ENCODE data around the gene PALB2.
A peak's percentile ranks its signal among the peaks of the same experiment; 100 is the strongest.
"Not testable (repeated sequence)": the region's sequence is repeated elsewhere in the genome, so short reads cannot be mapped to it uniquely, and the experiment has no call there.

Gene PALB2

DNA sequence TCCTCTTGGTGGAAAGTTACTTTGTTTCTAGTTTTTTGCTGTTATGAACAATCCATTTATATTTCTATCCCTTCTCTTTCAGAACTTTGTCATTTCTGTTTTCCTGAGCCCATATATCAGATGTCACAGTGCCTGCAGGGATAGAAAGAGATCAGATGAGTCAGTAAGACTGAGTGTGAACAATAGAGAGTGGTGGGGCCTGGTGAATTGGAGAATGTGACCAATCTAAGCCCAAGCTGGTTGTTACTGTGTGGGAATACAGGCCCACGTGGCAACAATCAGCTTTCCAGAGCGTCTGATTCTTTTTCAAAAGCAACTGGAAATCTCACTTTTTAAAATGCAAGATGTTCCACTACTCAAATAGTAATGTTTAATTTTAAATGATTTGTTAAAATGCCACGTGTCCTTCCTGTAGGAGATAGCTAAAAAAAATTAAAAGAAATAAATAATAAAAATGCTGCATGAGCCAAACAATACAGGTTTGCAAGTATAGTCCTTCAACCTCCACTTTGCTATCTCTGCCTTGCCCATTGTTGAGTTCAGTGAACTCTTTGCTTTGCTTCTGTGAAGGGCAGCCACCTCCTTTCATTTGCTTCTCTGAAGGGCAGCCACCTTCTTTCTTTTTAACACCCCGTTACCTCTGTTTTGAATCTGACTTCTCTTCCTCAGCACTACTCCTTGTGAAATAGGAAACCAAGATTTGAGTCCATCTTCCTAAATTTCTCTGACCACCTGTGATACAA is 9.7 kb upstream of the PALB2 start:
- intact Hi-C loops (cut with DNase I), result no loop called here
- no peak for DNase-seq

DNA sequence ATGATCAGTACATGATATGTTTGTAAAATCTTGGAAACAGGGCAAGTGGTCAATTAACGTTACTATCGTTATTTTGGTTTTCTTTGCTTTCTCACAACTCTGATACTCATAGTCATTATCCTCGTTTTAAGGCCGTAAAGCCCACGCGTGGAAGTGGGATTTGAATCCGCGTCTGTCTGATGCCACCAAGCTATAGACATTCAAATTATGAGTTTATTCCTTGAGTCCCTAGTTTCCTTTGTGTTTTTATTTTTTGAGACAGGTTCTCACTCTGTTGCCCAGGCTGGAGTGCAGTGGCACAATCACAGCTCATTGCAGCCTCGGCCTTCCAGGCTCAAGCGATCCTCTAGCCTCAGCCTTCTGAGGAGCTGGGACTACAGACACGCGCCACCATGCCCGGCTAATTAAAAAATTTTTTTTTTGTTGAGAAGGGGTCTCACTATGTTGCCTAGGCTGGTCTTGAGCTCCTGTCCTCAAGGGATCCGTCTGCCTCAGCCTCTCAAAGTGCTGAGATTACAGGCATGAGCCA is 1.2 kb upstream of the PALB2 start:
- DNase-seq, result no peak
- intact Hi-C loops (cut with DNase I), result no loop called here

DNA sequence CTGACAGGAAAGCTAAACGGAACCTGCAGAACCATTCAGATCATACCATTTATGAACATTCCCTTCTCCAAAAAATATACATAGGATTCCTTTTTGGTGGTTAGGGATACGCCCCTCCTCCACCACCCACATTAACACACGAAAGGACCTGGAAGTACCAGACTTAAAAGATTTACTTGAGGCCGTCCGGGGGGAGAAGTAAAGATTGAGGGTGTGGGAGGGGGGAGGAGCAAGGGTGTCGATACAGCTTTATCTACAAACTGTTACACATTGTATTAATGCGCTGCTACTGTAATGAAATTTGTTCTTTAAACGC is 537 bp downstream of the PALB2 start:
- intact Hi-C loops (cut with DNase I), result loop anchor here (2.0 kb wide), 1 partner anchor 44 kb away; the partner anchor contains the start of gene NDUFAB1
- no peak for DNase-seq

DNA sequence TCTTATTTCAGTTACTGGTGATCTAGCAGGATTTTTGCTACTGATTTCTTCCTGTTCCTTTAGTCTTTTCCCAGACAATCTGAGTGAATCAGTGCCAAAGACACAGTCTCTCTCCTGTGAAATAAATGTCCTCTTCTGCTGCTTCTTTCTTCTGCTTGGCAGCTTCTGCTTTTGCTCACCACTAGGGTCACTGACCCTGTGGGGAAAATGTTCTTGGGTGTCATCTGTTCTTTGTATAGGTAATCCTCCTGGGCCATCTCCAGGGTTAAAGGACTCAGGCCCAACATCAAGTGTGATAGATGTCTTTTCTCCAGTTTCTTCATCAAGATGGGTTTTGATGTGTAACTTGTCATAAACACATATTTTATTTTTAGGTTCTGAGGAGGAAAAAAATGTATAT is 5.2 kb downstream of the PALB2 start:
- no peak for DNase-seq
- intact Hi-C loops (cut with DNase I), result no loop called here

DNA sequence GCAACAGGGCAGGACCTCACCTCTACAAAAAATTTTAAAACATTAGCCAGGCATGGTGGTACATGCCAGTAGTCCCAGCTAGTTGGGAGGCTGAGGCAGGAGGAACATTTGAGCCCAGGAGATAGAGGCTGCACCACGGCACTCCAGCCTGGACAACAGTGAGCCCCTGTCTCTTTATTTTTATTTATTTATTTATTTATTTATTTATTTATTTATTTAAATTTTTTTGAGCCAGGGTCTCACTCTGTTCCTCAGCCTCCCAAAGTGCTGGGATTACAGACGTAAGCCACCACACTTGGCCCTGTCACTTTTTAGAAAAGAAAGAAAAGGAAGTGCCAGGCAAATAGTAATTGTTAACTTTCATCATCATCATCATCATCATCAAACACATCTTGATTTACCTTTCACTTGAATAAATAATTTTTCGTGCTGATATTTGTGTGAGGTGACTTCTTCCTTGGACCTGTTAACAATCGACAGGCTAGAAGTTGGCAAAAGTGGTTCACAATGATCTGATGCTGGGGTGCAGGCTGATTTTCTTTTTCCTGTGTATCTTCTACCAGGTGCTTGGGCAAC is 6.6 kb downstream of the PALB2 start:
- intact Hi-C loops (cut with DNase I), result no loop called here

GRCh38 chr16:23631874-23632273 is 9.2 kb downstream of the PALB2 start:
- DNase-seq; intact Hi-C loops (cut with DNase I): not testable (repeated sequence)

More for the DNA sequence above, 6.6 kb downstream of the PALB2 start:
- DNase-seq, result no peak

GRCh38 chr16:23629516-23629915 is 11.6 kb downstream of the PALB2 start:
- intact Hi-C loops (cut with DNase I), result no loop called here
- DNase-seq, result no peak

GRCh38 chr16:23624092-23624491 is 17.0 kb downstream of the PALB2 start:
- DNase-seq, result no peak
- intact Hi-C loops (cut with DNase I), result no loop called here

GRCh38 chr16:23615805-23616204 is 25.3 kb downstream of the PALB2 start:
- intact Hi-C loops (cut with DNase I), result no loop called here

DNA sequence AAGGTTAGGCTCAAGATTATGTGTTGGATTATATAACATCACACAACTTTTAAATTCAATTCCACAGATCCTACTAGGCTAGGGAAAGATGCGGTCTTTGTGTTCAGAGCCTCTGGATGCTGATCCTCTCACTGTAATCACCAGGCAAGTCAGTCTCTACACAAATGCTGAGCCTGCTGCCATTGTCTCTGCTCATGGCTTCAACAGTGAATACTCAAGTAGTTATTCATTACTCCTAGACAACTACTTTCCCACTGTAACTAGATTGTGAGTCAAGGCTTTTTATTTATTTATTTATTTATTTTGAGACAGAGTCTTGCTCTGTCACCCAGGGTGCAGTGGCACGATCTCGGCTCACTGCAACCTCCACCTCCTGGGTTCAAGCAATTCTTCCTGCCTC is 29.2 kb downstream of the PALB2 start:
- DNase-seq, result no peak
- intact Hi-C loops (cut with DNase I), result no loop called here

More at GRCh38 chr16:23615805-23616204, 25.3 kb downstream of the PALB2 start:
- DNase-seq, result no peak

DNA sequence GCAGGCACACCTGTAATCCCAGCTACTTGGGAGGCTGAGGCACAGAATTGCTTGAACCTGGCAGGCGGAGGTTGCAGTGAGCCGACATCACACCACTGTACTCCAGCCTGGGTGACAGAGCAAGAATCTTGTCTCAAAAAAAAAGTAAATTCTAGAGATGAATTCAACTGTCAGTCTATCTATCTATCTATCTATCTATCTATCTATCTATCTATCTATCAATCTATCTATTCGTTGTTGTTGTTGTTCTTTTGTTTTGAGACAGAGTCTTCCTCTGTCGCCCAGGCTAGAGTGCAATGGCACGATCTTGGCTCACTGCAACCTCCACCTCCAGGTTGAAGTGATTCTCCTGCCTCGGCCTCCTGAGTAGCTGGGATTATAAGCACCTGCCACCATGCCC is 30.2 kb downstream of the PALB2 start:
- DNase-seq; intact Hi-C loops (cut with DNase I): not testable (repeated sequence)

DNA sequence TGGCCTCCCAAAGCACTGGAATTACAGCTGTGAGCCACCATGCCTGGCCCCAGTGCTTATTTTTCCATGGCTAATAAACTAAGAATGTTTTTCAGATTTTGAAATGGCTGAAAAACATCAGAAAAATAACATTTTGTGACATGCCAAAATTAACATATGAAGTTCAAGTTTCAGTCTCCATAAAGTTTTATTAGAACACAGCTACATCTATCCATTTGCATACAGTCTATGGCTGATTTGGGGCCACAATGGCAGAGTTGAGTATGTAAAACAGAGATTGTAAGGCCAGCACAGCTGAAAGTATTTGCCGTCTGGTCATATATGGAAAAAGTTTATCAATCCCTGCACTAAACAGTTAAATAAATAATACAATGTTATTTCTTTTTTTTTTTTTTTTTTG is 31.2 kb downstream of the PALB2 start:
- DNase-seq, result no peak
- intact Hi-C loops (cut with DNase I), result no loop called here

DNA sequence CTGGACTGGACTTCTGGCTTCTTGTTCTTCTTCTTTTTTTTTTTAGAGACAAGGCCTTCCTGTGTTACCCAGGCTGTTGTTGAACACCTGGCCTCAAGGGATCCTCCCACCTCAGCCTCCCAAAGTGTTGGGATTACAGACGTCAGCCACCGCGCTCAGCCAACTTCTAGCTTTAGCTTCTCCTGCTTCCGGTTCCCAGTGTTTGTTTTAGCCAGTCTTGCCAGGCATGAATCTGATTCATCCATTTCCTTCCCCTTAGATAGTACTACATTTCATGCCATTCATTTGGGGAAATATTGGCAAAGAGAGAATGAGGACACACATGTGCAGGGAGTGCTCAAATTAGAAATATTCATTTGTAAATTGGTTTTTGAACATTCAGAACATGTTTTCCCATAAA is 32.9 kb downstream of the PALB2 start:
- DNase-seq, result no peak
- intact Hi-C loops (cut with DNase I), result no loop called here

- no peak for DNase-seq
- intact Hi-C loops (cut with DNase I), result no loop called here
Measured at GRCh38 chr16:23607726-23608125, 33.4 kb downstream of the PALB2 start.

- intact Hi-C loops (cut with DNase I), result loop anchor here (2.0 kb wide), 2 partner anchors 38 to 44 kb away; partner anchors contain the start of genes DCTN5 and PALB2
Measured at GRCh38 chr16:23597003-23597756, 43.9 kb downstream of the PALB2 start.

GRCh38 chr16:23595951-23596720 is 45.0 kb downstream of the PALB2 start, which contains the start of gene NDUFAB1:
NDUFAB1 (minus strand) TSS chr16:23596316; CDS start chr16:23596290, 26 bp downstream.
- DNase-seq, result peak; percentile 86 to 98 (median 91)
- intact Hi-C loops (cut with DNase I), result loop anchor here (2.0 kb wide), 2 partner anchors 37 to 45 kb away; partner anchors contain the start of genes DCTN5 and PALB2

More at GRCh38 chr16:23597003-23597756, 43.9 kb downstream of the PALB2 start:
- DNase-seq, result peak in 1 of 10 donors; percentile 68

DNA sequence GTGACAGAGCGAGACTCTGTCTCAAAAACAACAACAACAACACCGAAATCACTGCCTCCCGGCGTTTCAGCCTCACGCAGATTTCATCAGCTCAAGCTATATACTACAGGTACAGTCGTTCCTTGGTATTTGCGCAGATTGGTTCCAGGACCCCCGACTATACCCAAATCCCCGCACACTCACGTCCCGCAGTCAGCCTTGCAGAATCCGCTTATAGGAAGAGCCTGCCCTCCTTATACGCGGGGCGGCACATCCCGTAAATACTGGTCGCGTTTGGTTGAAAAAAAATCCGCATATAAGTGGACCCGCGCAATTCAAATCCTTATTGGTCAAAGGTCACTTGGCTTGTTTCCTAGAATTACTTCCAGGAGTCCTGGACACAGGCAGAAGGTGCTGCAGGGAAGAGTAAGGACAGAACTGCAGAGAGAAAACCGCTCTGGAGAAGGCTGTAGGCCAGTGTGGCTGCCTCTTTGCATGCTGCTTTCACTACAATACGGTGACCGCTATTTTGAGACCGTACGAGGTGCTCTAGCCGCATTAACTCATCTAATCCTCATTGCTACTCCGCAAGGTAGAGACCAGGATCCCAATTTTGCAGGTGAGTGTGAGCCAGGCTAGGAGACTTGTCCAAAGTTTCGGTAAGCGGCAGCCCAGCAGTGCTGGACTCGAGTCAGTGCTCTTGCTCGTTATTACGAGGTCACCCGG is 45.7 kb downstream of the PALB2 start:
- intact Hi-C loops (cut with DNase I), result no loop called here
- DNase-seq, result peak in 1 of 10 donors; percentile 24

DNA sequence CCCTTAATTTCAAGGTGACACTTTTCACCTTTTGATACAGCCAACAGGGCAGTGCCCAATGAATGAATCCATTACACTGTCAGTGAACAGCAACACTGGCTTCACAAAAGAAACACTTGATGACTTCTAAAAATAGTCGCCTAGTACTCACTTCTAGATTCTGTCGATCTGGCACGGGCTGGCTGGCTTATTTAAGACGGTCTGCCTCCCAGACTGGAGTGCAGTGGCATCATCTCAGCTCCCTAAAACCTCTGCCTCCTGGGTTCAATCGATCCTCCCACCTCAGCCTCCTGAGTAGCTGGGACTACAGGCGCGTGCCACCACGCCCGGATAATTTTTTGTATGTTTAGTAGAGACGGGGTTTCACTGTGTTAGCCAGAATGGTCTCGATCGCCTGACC is 46.9 kb downstream of the PALB2 start:
- DNase-seq, result peak in 1 of 10 donors; percentile 7
- intact Hi-C loops (cut with DNase I), result no loop called here

GRCh38 chr16:23590181-23590580 is 50.9 kb downstream of the PALB2 start:
- no peak for DNase-seq
- intact Hi-C loops (cut with DNase I), result no loop called here

- no peak for DNase-seq
- intact Hi-C loops (cut with DNase I), result no loop called here
Measured at GRCh38 chr16:23587726-23588125, 53.4 kb downstream of the PALB2 start.
